ENCODE measurements around the gene MFSD11.
"Not testable (repeated sequence)": the region's sequence is repeated elsewhere in the genome, so short reads cannot be mapped to it uniquely, and the experiment has no call there.

Gene MFSD11

GRCh38 chr17:76737676-76738467, at the start of gene MFSD11:
Gene MFSD11, plus strand, starts transcription at chr17:76738119. Its CDS starts 234 bp downstream, at chr17:76738353.
- peak; percentile 92 for DNase-seq

GRCh38 chr17:76688165-76688622, 49.7 kb upstream of the MFSD11 start:
- no peak for DNase-seq

GRCh38 chr17:76689859-76690258, 48.1 kb upstream of the MFSD11 start:
- no peak for DNase-seq

- DNase-seq, result no peak
Measured at GRCh38 chr17:76690596-76691280, 47.2 kb upstream of the MFSD11 start.

GRCh38 chr17:76691379-76692191, 46.3 kb upstream of the MFSD11 start:
- no peak for DNase-seq

- DNase-seq, result no peak
Measured at GRCh38 chr17:76695059-76695831, 42.7 kb upstream of the MFSD11 start.

- no peak for DNase-seq
Measured at GRCh38 chr17:76696763-76697701, 40.9 kb upstream of the MFSD11 start.

- DNase-seq, result no peak
Measured at GRCh38 chr17:76697702-76698465, 40.0 kb upstream of the MFSD11 start.

GRCh38 chr17:76698466-76698977, 39.4 kb upstream of the MFSD11 start:
- DNase-seq, result not testable (repeated sequence)

GRCh38 chr17:76700270-76700616, 37.7 kb upstream of the MFSD11 start:
- no peak for DNase-seq

GRCh38 chr17:76700617-76701470, 37.1 kb upstream of the MFSD11 start:
- no peak for DNase-seq

- DNase-seq, result no peak
Measured at GRCh38 chr17:76701471-76701967, 36.4 kb upstream of the MFSD11 start.

GRCh38 chr17:76702076-76702475, 35.8 kb upstream of the MFSD11 start:
- no peak for DNase-seq

GRCh38 chr17:76702941-76703637, 34.8 kb upstream of the MFSD11 start:
- DNase-seq, result no peak

GRCh38 chr17:76704805-76705204, 33.1 kb upstream of the MFSD11 start:
- DNase-seq, result no peak

GRCh38 chr17:76706817-76707216, 31.1 kb upstream of the MFSD11 start:
- DNase-seq, result no peak

GRCh38 chr17:76707985-76708807, 29.7 kb upstream of the MFSD11 start:
- DNase-seq, result no peak
